HEK293 (cell line): ENCODE results near the gene WASHC3.

Source experiments
- CTCF ChIA-PET: fragments of 350-600 bp; formaldehyde crosslinking; extraction: SDS; loops from one replicate; lab custom pipeline; 2021; ENCODE audit warnings: antibody characterized with exemption; lab: Yijun Ruan, JAX
- POLR2A ChIA-PET: fragments of 300-600 bp; formaldehyde crosslinking; extraction: SDS; loops from one replicate; lab custom pipeline; 2020; ENCODE audit warnings: antibody characterized with exemption, inconsistent platforms; lab: Yijun Ruan, JAX
- H3K27ac ChIP-seq: fragments of 200-500 bp; sonication (Bioruptor generic); 2 replicates; pipeline ENCODE4 v1.5.1; 2014; ENCODE audit warnings: low read depth, low read length, control low read depth, inconsistent platforms; ENCODE audit errors: extremely low read depth
- H3K36me3 ChIP-seq, 2 experiments: fragments of 200-500 bp in 1 of 2; sonication (Bioruptor generic) in 1 of 2; 1 replicate in 1 of 2; 2 replicates in 1 of 2; pipeline ENCODE4 v1.5.1; 2014 to 2017; ENCODE audit warnings: inconsistent platforms in 2 of 2, low read length in 2 of 2; ENCODE audit not compliant: control insufficient read depth in 2 of 2, insufficient read depth in 1 of 2
- H3K4me1 ChIP-seq: fragments of 200-500 bp; sonication (Bioruptor generic); 2 replicates; pipeline ENCODE4 v1.5.1; 2014; ENCODE audit warnings: mild to moderate bottlenecking, low read length, inconsistent platforms; ENCODE audit not compliant: control insufficient read depth, insufficient read depth
- H3K4me3 ChIP-seq: 2 replicates; pipeline ENCODE4 v1.5.1; 2011; ENCODE audit warnings: low read depth, mild to moderate bottlenecking, control low read depth, low read length, moderate library complexity
- H3K9me3 ChIP-seq: fragments of 200-500 bp; sonication (Bioruptor generic); 2 replicates; pipeline ENCODE4 v1.5.1; 2014; ENCODE audit warnings: low read depth, low read length, inconsistent platforms; ENCODE audit not compliant: control insufficient read depth, insufficient read depth
- BCL11A ChIP-seq: fragments of 450-650 bp; formaldehyde crosslinking; IDR thresholded peaks from 2 replicates; pipeline ENCODE4 v1.5.1; 2016; ENCODE audit warnings: low read depth, missing biosample characterization, missing genetic modification characterization
- HOXD13 ChIP-seq: sonication (generic); formaldehyde crosslinking; IDR thresholded peaks from 2 replicates; pipeline ENCODE4 v1.8.0; 2022; ENCODE audit warnings: missing genetic modification reagents, borderline replicate concordance
- MZF1 ChIP-seq: fragments of 450-650 bp; formaldehyde crosslinking; IDR thresholded peaks from 2 replicates; pipeline ENCODE4 v1.5.1; 2017; ENCODE audit warnings: missing biosample characterization, missing genetic modification characterization, borderline replicate concordance
- OSR2 ChIP-seq: fragments of 450-650 bp; formaldehyde crosslinking; IDR thresholded peaks from 2 replicates; pipeline ENCODE4 v1.5.1; 2016; ENCODE audit warnings: missing biosample characterization, missing genetic modification characterization
- REPIN1 ChIP-seq: fragments of 450-650 bp; formaldehyde crosslinking; IDR thresholded peaks from 2 replicates; pipeline ENCODE4 v1.5.1; 2017; ENCODE audit warnings: missing biosample characterization, missing genetic modification characterization, low read depth
- SALL2 ChIP-seq: fragments of 450-650 bp; formaldehyde crosslinking; IDR thresholded peaks from 2 replicates; pipeline ENCODE4 v1.5.0; 2017; ENCODE audit warnings: missing biosample characterization, mild to moderate bottlenecking, missing genetic modification characterization, borderline replicate concordance
- ZBTB17 ChIP-seq: fragments of 450-650 bp; formaldehyde crosslinking; IDR thresholded peaks from 2 replicates; pipeline ENCODE4 v1.5.1; 2016; ENCODE audit warnings: missing biosample characterization, missing genetic modification characterization
- ZBTB26 ChIP-seq: fragments of 450-650 bp; formaldehyde crosslinking; optimal IDR thresholded peaks from 2 replicates; pipeline ENCODE3; 2016; ENCODE audit warnings: missing biosample characterization, mild to moderate bottlenecking, missing genetic modification characterization
- ZEB2 ChIP-seq: fragments of 450-650 bp; formaldehyde crosslinking; IDR thresholded peaks from 2 replicates; pipeline ENCODE4 v1.5.1; 2016; ENCODE audit warnings: missing biosample characterization, missing genetic modification characterization
- ZFP37 ChIP-seq: fragments of 450-650 bp; formaldehyde crosslinking; IDR thresholded peaks from 2 replicates; pipeline ENCODE4 v1.5.1; 2016; ENCODE audit warnings: missing biosample characterization, missing genetic modification characterization
- ZNF132 ChIP-seq: fragments of 450-650 bp; formaldehyde crosslinking; IDR thresholded peaks from 2 replicates; pipeline ENCODE4 v1.5.1; 2017; ENCODE audit warnings: missing biosample characterization, missing genetic modification characterization, borderline replicate concordance
- ZNF140 ChIP-seq: fragments of 450-650 bp; formaldehyde crosslinking; IDR thresholded peaks from 2 replicates; pipeline ENCODE4 v1.5.1; 2016; ENCODE audit warnings: missing biosample characterization, missing genetic modification characterization
- ZNF155 ChIP-seq: fragments of 450-650 bp; formaldehyde crosslinking; IDR thresholded peaks from 2 replicates; pipeline ENCODE4 v1.5.1; 2016; ENCODE audit warnings: missing biosample characterization, missing genetic modification characterization
- ZNF174 ChIP-seq: fragments of 450-650 bp; formaldehyde crosslinking; IDR thresholded peaks from 2 replicates; pipeline ENCODE4 v1.5.0; 2017; ENCODE audit warnings: missing biosample characterization, mild to moderate bottlenecking, missing genetic modification characterization
- ZNF202 ChIP-seq: fragments of 450-650 bp; formaldehyde crosslinking; IDR thresholded peaks from 2 replicates; pipeline ENCODE4 v1.5.1; 2016; ENCODE audit warnings: missing biosample characterization, missing genetic modification characterization, borderline replicate concordance
- ZNF23 ChIP-seq: fragments of 450-650 bp; formaldehyde crosslinking; IDR thresholded peaks from 2 replicates; pipeline ENCODE4 v1.5.1; 2016; ENCODE audit warnings: missing biosample characterization, missing genetic modification characterization, borderline replicate concordance
- ZNF404 ChIP-seq: fragments of 450-650 bp; formaldehyde crosslinking; IDR thresholded peaks from 2 replicates; pipeline ENCODE4 v1.5.1; 2017; ENCODE audit warnings: missing biosample characterization, missing genetic modification characterization
- ZNF501 ChIP-seq: fragments of 450-650 bp; formaldehyde crosslinking; IDR thresholded peaks from 2 replicates; pipeline ENCODE4 v1.5.1; 2016; ENCODE audit warnings: missing biosample characterization, missing genetic modification characterization
- ZNF529 ChIP-seq: fragments of 450-650 bp; formaldehyde crosslinking; IDR thresholded peaks from 2 replicates; pipeline ENCODE4 v1.5.1; 2017; ENCODE audit warnings: missing genetic modification characterization, missing biosample characterization; ENCODE audit not compliant: insufficient replicate concordance
- ZNF530 ChIP-seq: fragments of 450-650 bp; formaldehyde crosslinking; IDR thresholded peaks from 2 replicates; pipeline ENCODE4 v1.5.1; 2016; ENCODE audit warnings: low read depth, missing biosample characterization, missing genetic modification characterization
- ZNF549 ChIP-seq: fragments of 450-650 bp; IDR thresholded peaks from 2 replicates; pipeline ENCODE4 v1.5.1; 2018; ENCODE audit warnings: missing biosample characterization, missing genetic modification characterization, mild to moderate bottlenecking, inconsistent platforms, moderate library complexity
- ZNF571 ChIP-seq: fragments of 450-650 bp; formaldehyde crosslinking; IDR thresholded peaks from 2 replicates; pipeline ENCODE4 v1.5.0; 2017; ENCODE audit warnings: missing biosample characterization, missing genetic modification characterization
- ZNF654 ChIP-seq: fragments of 450-650 bp; formaldehyde crosslinking; IDR thresholded peaks from 2 replicates; pipeline ENCODE4 v1.5.1; 2016; ENCODE audit warnings: low read depth, missing biosample characterization, missing genetic modification characterization
- ZNF670 ChIP-seq: fragments of 450-650 bp; formaldehyde crosslinking; IDR thresholded peaks from 2 replicates; pipeline ENCODE4 v1.5.1; 2016; ENCODE audit warnings: missing biosample characterization, missing genetic modification characterization, low read depth
- ZNF785 ChIP-seq: fragments of 450-650 bp; formaldehyde crosslinking; IDR thresholded peaks from 2 replicates; pipeline ENCODE4 v1.5.1; 2016; ENCODE audit warnings: missing biosample characterization, missing genetic modification characterization
- TF ChIP-seq, protein P1 (sequence below): fragments of 450-650 bp; formaldehyde crosslinking; IDR thresholded peaks from 2 replicates; pipeline ENCODE4 v1.5.1; 2016; ENCODE audit warnings: missing biosample characterization, missing genetic modification characterization
- TF ChIP-seq, protein P2 (sequence below): fragments of 450-650 bp; formaldehyde crosslinking; IDR thresholded peaks from 2 replicates; pipeline ENCODE4 v1.5.1; 2016; ENCODE audit warnings: missing biosample characterization, missing genetic modification characterization, low read depth
- TF ChIP-seq, protein P3 (sequence below): fragments of 450-650 bp; IDR thresholded peaks from 2 replicates; pipeline ENCODE4 v1.5.1; 2018; ENCODE audit warnings: missing biosample characterization, mild to moderate bottlenecking, missing genetic modification characterization
- TF ChIP-seq, protein P4 (sequence below): fragments of 450-650 bp; formaldehyde crosslinking; IDR thresholded peaks from 2 replicates; pipeline ENCODE4 v1.5.1; 2017; ENCODE audit warnings: missing biosample characterization, missing genetic modification characterization

Gene WASHC3

GRCh38 chr12:102008615-102009126 lies 53.1 kb downstream of the WASHC3 start:
- ChIA-PET POLR2A (no interaction called here), CTCF (interaction anchor here (1.4 kb wide), 1 partner anchor 12 kb away, joined by 3 read pairs; no protein-coding TSS in a partner anchor)
- H3K4me1 ChIP-seq = no peaks in the 10 kb centered on the region
- H3K36me3 ChIP-seq = no peaks in the 10 kb centered on the region
- no peaks in the 10 kb centered on the region for H3K9me3 ChIP-seq
- no peak overlapping the region for H3K4me3 ChIP-seq
- H3K27ac ChIP-seq = no peak overlapping the region
- TF ChIP-seq SALL2 = no peak
- no peak for TF ChIP-seq ZBTB17 (tag by site-specific recombination)
- TF ChIP-seq ZNF530 = no peak
- no peak for TF ChIP-seq ZNF670 (tag by site-specific recombination)
- no peak for TF ChIP-seq REPIN1 (tag by site-specific recombination)
- TF ChIP-seq, protein P1, sequence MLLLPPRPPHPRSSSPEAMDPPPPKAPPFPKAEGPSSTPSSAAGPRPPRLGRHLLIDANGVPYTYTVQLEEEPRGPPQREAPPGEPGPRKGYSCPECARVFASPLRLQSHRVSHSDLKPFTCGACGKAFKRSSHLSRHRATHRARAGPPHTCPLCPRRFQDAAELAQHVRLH = no peak
- no peak for TF ChIP-seq ZNF23 (tag by site-specific recombination)
- no peak for TF ChIP-seq ZNF202 (tag by site-specific recombination)
- TF ChIP-seq, protein P2, sequence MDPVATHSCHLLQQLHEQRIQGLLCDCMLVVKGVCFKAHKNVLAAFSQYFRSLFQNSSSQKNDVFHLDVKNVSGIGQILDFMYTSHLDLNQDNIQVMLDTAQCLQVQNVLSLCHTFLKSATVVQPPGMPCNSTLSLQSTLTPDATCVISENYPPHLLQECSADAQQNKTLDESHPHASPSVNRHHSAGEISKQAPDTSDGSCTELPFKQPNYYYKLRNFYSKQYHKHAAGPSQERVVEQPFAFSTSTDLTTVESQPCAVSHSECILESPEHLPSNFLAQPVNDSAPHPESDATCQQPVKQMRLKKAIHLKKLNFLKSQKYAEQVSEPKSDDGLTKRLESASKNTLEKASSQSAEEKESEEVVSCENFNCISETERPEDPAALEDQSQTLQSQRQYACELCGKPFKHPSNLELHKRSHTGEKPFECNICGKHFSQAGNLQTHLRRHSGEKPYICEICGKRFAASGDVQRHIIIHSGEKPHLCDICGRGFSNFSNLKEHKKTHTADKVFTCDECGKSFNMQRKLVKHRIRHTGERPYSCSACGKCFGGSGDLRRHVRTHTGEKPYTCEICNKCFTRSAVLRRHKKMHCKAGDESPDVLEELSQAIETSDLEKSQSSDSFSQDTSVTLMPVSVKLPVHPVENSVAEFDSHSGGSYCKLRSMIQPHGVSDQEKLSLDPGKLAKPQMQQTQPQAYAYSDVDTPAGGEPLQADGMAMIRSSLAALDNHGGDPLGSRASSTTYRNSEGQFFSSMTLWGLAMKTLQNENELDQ = no peak
- no peak for TF ChIP-seq MZF1 (tag by site-specific recombination)
- no peak for TF ChIP-seq ZNF785 (tag by site-specific recombination)
- no peak for TF ChIP-seq ZFP37 (tag by site-specific recombination)
- TF ChIP-seq BCL11A = no peak
- no peak for TF ChIP-seq ZNF140 (tag by site-specific recombination)
- TF ChIP-seq ZNF155 (tag by site-specific recombination) = no peak

DNA sequence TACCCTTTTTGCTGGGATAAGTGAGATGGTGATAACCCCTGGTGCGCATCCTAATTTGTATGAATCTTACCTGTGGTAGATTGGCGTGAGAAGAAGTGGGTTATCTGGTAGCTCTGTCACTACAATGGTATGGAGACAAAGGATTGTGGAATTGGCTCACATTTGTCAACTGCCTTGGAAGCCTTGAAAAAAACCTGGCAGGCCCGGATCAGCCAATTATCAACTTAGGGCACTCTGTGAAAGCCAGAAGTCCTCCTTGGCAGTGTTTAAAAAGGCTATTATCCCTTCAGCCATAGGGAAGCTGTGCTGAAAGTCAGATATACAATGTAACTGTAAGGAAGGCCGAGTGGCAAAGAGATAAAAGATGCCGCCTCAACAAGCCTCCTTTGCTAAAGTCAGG lies 56.5 kb downstream of the WASHC3 start:
- no peaks in the 10 kb centered on the region for H3K4me1 ChIP-seq
- ChIA-PET POLR2A (no interaction called here), CTCF (interaction anchor here (0.6 kb wide), 1 partner anchor 493 kb away, joined by 3 read pairs; no protein-coding TSS in a partner anchor)
- no peak overlapping the region for H3K27ac ChIP-seq
- no peak overlapping the region for H3K4me3 ChIP-seq
- H3K9me3 ChIP-seq = no peaks in the 10 kb centered on the region
- no peaks in the 10 kb centered on the region for H3K36me3 ChIP-seq
- TF ChIP-seq, protein P3, sequence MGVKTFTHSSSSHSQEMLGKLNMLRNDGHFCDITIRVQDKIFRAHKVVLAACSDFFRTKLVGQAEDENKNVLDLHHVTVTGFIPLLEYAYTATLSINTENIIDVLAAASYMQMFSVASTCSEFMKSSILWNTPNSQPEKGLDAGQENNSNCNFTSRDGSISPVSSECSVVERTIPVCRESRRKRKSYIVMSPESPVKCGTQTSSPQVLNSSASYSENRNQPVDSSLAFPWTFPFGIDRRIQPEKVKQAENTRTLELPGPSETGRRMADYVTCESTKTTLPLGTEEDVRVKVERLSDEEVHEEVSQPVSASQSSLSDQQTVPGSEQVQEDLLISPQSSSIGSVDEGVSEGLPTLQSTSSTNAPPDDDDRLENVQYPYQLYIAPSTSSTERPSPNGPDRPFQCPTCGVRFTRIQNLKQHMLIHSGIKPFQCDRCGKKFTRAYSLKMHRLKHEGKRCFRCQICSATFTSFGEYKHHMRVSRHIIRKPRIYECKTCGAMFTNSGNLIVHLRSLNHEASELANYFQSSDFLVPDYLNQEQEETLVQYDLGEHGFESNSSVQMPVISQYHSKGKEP (tag by site-specific recombination) = no peak
- TF ChIP-seq, protein P4, sequence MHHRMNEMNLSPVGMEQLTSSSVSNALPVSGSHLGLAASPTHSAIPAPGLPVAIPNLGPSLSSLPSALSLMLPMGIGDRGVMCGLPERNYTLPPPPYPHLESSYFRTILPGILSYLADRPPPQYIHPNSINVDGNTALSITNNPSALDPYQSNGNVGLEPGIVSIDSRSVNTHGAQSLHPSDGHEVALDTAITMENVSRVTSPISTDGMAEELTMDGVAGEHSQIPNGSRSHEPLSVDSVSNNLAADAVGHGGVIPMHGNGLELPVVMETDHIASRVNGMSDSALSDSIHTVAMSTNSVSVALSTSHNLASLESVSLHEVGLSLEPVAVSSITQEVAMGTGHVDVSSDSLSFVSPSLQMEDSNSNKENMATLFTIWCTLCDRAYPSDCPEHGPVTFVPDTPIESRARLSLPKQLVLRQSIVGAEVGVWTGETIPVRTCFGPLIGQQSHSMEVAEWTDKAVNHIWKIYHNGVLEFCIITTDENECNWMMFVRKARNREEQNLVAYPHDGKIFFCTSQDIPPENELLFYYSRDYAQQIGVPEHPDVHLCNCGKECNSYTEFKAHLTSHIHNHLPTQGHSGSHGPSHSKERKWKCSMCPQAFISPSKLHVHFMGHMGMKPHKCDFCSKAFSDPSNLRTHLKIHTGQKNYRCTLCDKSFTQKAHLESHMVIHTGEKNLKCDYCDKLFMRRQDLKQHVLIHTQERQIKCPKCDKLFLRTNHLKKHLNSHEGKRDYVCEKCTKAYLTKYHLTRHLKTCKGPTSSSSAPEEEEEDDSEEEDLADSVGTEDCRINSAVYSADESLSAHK (tag by site-specific recombination) = no peak
- TF ChIP-seq ZNF501 (tag by site-specific recombination) (no peak), OSR2 (tag by site-specific recombination) (no peak), ZNF132 (tag by site-specific recombination) (no peak), ZNF174 (tag by site-specific recombination) (no peak), ZNF571 (tag by site-specific recombination) (no peak), ZBTB26 (tag by site-specific recombination) (no peak), ZEB2 (tag by site-specific recombination) (no peak), HOXD13 (CRISPR knock-in tag) (no peak), ZNF529 (tag by site-specific recombination) (no peak), BCL11A (no peak), ZNF654 (tag by site-specific recombination) (no peak), ZNF549 (tag by site-specific recombination) (no peak), ZNF404 (no peak)
